Jurkat, Clone E6-1 (cell line): ENCODE results near the gene SLC16A3.

Source experiments
- DNase-seq: peaks from one replicate; pipeline ENCODE4 v3.0.0-alpha.2; 2011; ENCODE audit warnings: low read depth, low spot score
- H3K4me3 ChIP-seq: 2 replicates; pipeline ENCODE4 v1.5.1; 2011; ENCODE audit warnings: mild to moderate bottlenecking, low read length, control low read depth, moderate library complexity

Gene SLC16A3

GRCh38 chr17:82219083-82219482, 9.8 kb upstream of the SLC16A3 start:
- DNase-seq, result no peak
- H3K4me3 ChIP-seq, result no peak overlapping the region

GRCh38 chr17:82219753-82220709, 8.8 kb upstream of the SLC16A3 start:
- no peak overlapping the region for H3K4me3 ChIP-seq
- no peak for DNase-seq

DNA sequence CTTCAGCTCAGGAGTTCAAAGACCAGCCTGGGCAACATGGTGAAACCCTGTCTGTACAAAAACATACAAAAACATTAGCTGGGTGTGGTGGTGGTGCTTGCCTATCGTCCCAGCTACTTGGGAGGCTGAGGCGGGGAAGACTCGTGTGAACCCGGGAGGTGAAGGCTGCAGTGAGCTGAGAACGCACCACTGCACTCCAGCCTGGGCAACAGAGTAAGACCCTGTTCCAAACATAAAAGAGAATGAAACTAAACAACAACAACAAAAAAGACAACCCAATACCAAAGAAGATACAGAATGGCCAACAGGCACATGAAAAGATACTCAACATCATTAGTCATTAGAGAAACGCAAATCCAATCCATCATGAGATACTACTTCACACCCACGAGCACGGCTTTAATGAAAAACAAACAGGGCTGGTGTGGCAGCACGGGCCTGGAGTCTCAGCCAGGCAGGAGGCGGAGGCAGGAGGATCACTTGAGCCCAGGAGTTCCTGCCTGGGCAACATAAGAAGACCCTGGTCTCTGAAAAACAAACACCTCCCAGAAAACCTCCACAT, 7.4 kb upstream of the SLC16A3 start:
- H3K4me3 ChIP-seq, result no peak overlapping the region
- no peak for DNase-seq

GRCh38 chr17:82222816-82223215, 6.0 kb upstream of the SLC16A3 start:
- no peak overlapping the region for H3K4me3 ChIP-seq
- DNase-seq, result no peak

- DNase-seq, result no peak
- H3K4me3 ChIP-seq, result no peak overlapping the region
Observed at GRCh38 chr17:82223517-82223916, 5.3 kb upstream of the SLC16A3 start.

- H3K4me3 ChIP-seq, result no peak overlapping the region
- no peak for DNase-seq
Observed at GRCh38 chr17:82224666-82225065, 4.2 kb upstream of the SLC16A3 start.

GRCh38 chr17:82225368-82226029, 3.3 kb upstream of the SLC16A3 start:
- no peak for DNase-seq
- no peak overlapping the region for H3K4me3 ChIP-seq

- no peak overlapping the region for H3K4me3 ChIP-seq
- DNase-seq, result no peak
Observed at GRCh38 chr17:82226146-82226808, 2.6 kb upstream of the SLC16A3 start.

- DNase-seq, result no peak
- H3K4me3 ChIP-seq, result no peak overlapping the region
Observed at GRCh38 chr17:82226809-82227628, 1.8 kb upstream of the SLC16A3 start.

DNA sequence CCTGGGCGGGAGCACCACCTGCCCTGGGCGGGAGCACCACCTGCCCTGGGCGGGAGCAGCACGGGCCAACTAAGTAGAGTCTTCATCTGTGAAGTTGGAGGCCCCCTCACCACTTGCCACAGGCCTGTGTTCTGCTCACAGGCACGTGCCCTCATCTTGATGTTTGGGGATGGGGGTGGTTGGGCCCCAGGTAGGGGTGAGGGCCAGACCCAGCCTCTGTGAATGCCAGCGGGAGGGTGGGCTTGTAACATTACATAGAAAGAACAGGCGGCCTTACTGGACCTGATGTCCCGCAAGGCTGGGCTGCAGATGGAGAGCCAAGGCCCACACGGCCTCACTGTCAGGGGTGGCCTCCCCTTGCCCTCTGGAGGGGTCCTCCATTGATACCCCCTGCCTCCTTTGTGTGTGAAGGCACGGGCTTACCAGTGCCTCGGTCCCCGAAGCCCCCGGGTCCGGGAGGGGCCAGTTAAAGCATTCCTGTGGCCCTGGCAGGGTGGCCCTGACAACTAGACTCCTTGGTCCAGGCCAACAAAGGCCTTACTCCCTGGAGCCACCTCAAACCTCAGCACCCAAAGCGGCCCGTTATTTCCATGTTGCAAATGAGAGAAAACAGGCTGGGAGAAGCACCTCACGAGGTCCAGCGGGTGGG, 1.1 kb upstream of the SLC16A3 start:
- peak overlapping the region; percentile 65 for H3K4me3 ChIP-seq
- DNase-seq, result no peak

DNA sequence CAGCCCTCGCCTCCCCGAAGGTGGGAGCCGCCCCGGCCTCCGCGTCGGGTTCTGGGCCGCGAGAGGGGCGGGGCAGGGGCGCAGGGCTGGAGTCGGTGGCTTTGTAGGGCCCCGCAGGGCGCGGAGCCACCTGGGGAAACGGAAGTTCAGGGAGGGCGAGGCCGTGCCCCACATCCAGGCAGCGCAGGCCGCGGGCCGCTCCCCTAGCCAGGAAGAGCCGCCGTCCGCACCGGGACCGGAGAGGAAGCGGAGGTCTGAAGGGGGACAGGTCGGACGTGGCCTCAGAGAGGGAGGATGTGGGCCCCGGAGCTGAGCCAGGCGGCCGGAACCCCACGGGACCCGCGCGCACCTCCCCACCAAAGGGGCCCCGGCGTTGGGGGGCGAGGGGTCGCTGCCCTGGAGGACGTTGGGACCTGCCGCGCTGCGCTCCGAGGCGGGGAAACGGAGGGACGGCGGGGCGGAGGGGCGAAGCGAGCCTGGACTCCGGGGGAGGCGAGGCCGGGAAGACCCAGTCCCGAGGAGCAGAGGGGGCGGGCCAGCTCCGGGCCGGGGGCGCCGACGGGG, 482 bp upstream of the SLC16A3 start:
- peak; percentile 60 for DNase-seq

DNA sequence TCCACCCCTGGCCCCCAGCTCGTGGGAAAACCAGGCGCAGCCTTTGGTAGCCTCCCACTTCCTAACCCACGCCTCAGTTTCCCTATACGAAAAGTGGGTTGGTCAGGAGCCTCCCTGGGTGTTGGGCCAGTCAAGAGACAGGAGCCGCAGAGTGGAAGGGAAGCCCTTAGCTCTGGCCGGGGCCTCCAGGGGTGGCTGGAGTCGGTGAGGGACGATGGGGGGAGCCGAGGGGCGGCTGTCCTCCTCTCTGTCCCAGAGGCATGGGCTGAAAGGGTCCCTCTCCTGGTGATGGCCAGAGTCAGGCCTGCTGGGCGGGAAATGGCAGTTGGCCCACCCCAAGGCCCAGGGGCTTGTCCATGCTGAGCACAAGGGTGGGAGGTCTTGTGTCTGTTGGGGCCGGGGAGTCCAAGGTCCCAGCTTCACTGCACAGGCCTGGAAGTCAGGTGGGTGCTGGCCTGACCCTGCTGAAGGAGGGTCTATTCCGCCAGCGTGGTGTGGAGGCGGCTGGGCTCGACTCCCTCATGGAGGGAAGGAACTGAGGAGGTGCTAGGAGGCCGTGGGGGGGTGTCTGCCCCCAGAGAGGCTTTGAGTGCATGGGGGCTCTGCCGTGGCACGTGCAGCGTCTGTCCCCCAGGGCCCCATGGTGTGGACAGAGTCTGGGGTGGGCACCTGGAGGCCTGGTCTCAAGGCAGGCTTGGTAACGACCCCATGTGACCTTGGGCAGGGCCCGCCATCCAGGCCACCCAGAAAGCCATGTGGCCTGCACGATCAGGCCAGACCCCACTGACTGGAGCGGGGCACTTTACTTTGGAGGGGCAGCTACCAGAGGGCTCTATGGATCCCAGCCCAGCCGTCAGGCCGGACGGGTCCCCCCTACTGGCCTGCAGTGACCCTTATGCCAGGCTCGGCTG, 1.1 kb downstream of the SLC16A3 start:
- H3K4me3 ChIP-seq, result peak overlapping the region; percentile 43
- DNase-seq, result no peak

More for the DNA sequence above, 482 bp upstream of the SLC16A3 start:
- peak overlapping the region; percentile 65 for H3K4me3 ChIP-seq

- H3K4me3 ChIP-seq, result peak overlapping the region; percentile 43
- no peak for DNase-seq
Observed at GRCh38 chr17:82230609-82231311, 1.9 kb downstream of the SLC16A3 start.

GRCh38 chr17:82231312-82231561, 2.4 kb downstream of the SLC16A3 start:
- DNase-seq, result no peak
- H3K4me3 ChIP-seq, result no peak overlapping the region; the same call in 1 of the 2 replicates

- no peak overlapping the region; the same call in 1 of the 2 replicates for H3K4me3 ChIP-seq
- no peak for DNase-seq
Observed at GRCh38 chr17:82231562-82232321, 2.9 kb downstream of the SLC16A3 start.

DNA sequence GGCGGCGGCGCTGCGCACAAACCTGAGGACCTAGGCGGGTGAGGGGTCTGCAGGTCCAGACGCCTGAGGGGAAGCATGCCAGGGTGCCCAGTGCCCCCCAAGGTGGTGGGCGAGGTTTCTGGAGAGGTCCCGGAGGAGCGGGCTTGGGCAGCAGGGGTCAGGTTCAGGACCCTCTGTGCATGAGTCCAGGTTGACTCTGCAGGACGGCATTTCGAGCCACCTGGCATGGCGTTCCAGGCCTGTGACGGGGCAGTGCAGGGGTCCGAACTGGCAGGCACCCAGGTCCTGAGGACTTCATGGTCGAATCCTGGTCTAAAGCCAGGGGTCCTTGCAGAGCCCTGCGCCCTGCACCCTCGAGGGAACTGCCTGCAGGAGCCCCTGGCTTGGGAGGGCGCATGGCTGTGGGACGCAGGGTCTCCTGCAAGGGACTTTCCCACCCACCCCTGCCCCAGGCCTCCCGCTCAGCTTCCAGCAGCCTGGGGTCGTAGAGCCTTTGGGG, 3.5 kb downstream of the SLC16A3 start:
- no peak for DNase-seq
- H3K4me3 ChIP-seq, result no peak overlapping the region
